Measurements from ENCODE around the gene B3GNT7.
A peak's percentile ranks its signal among the peaks of the same experiment; 100 is the strongest.

Gene B3GNT7

DNA sequence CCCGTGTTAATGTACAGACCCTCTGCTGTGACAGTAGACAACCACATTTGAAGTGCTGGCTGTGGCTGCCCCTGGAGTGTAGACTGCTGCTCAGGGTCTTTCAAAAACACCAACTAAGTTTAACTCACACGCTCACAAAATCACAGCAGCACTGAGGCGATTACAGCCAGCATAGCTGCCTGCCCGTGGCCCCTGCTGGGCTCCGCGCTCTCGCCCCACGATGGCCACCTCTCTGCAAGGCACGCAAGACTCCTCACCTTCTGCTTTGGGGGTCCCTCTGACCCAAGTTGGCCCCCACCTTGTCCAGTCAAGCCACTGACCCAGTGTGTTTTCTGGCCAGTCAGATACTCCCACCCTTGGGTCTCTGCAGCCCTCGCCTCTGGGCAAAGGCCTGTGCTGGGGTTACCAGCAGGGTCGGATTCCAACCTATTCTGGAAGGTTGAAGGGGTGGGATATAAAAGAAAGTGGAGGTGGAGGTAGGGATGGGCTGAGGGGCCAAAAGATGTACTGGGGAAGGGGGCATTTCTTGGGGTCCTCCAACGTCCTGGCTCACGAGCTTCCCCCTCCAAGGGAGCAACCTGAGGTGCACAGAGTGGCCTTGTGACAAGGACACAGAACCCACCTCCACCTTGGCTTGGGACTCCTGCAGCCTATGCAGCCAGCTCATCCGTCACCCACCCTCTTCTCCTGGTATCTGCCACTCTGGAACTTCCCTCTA lies 2.9 kb upstream of the B3GNT7 start:
- DNase-seq (ENCODE audit: low read depth), result no peak
- no peak overlapping the region for H3K4me3 ChIP-seq (replicated peaks; ENCODE audit: low read depth, low read length)
- no peak for TF ChIP-seq CTCF (IDR thresholded peaks at IDR 0.05; ENCODE audit: low read length, missing control alignments)

DNA sequence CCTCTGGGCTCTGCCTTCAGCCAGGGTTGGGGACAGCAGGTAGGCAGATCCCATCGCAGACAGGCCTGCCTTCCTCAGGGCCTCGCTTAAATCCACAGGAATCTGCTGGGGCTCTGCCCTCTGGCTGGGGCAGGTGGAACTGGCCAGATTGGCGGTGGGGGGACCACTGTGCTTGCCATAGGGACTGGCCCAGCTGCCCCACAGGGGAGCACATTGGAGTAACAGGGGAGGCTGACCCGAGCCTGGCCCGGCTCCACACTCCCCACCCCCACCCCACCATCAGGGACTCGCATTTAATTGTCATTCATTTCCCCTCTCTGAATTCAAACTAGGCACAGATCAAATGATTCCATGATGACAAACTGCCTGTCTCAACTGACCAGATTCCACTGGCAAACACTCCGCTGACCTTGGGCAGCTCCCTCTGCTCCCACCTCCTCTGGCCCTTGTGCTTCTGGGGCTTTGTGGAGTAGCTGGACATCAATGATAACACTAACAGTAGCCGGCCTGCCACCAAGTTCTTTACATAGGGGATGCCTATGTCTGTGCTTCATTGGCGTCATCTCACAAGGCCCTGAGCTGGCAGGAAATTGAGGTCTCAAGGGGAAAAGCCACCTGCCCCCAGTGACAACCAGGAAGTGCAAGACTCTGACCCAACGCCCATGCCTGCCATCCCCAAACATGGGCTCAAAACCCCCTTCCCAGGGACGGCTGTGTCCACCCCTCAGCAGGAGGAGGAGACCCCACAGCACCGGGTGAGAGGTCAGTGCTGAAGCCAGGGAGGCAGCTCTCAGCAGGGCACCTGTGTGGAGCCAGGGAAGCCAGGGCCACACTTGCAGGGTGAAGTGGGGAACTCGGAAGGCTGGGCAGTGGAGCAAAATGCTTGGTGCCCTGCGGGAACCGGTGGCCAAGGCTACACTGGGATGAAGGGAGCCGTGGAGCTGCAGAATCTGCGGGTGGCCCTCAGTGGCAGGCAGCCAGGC lies 2.1 kb upstream of the B3GNT7 start:
- peak; percentile 13 for TF ChIP-seq CTCF (IDR thresholded peaks at IDR 0.05; ENCODE audit: low read length, missing control alignments)
- no peak overlapping the region for H3K4me3 ChIP-seq (replicated peaks; ENCODE audit: low read depth, low read length)
- no peak for DNase-seq (ENCODE audit: low read depth)

DNA sequence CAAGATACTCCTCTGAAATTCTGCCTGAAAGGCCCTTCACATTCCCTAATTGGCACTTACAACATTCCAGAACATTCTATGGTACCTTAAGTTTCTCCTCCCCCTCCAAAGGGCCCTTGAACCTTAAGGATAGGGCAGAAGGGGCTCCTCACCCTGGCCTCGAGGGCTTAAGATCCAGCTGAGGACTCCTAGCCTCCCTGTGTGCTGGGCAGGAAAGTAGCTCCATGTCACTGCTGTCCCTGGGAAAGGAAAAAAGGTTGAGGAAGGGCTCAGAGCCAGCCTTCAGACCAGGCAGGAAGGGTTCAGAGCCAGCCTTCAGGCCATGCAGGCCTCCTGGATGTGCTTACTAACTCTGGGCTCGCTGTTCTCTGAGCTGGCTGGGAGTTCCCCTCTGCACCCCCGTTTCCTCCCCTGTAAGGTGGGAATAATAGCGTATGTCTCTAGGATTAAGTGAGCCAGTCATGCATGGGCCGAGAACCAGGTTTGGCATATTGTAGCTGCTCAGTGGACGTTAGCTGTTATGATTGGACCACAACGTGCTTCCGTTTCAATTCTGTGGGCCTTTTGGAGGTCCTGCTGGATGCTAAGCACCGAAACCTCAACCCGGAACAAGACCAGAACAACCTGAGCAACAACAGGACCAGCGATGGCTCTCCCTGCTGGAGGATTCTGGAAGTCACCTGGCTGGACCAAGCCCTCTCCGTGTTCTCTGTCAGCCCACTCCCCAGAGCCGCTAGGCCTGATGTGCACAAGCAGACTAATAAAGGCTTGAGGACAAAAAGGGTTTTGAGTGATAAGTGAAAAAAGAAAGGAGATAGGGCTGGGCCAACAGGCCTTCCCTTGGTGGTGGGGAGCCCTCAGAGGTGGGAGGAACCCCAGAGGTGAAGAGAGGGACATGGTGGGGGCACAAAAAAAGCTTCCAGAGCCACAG lies 1.0 kb upstream of the B3GNT7 start:
- peak; percentile 8 for TF ChIP-seq CTCF (IDR thresholded peaks at IDR 0.05; ENCODE audit: low read length, missing control alignments)
- no peak overlapping the region for H3K4me3 ChIP-seq (replicated peaks; ENCODE audit: low read depth, low read length)
- DNase-seq (ENCODE audit: low read depth), result no peak

DNA sequence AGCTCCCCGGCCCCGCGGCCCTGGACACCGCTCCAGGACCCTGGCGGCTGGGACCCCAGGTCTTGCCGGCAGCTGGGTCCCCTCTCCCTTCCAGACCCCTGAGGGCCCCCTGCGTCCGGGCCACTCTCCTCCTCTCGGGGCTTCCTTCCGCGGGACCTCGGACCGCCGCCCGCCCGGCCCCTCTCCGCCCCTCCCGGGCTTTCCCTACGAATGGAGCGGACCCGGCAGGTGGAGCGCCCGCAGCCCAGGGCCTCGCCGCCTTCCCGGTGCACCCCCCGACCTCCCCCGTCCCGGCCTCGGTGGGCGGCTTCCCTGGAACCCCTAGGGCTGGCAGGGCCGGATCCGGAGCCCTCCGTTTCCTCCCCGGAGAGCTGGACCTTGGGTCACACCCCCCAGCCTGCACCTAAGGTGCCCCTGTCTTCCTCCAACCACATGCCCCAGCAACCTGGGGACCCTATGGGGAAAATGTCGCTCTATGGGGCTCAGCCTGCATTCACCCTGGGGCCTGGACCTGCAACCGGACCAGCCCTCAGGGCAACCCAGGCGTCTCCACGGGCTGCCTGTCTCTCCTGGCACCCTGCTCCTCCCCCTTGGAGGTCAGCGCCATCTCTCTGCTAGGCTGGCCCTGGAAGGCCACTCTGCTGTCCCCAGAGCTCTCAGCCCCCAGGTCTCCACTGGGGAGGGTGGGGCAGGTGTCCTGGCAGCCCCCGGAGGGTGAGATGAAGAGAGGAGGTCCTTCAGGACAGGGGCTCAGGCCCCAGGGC lies 730 bp downstream of the B3GNT7 start:
- no peak overlapping the region for H3K4me3 ChIP-seq (replicated peaks; ENCODE audit: low read depth, low read length)
- no peak for TF ChIP-seq CTCF (IDR thresholded peaks at IDR 0.05; ENCODE audit: low read length, missing control alignments)
- DNase-seq (ENCODE audit: low read depth), result no peak

GRCh38 chr2:231397011-231397927 lies 1.8 kb downstream of the B3GNT7 start:
- H3K4me3 ChIP-seq (replicated peaks; ENCODE audit: low read depth, low read length), result no peak overlapping the region
- DNase-seq (ENCODE audit: low read depth), result no peak
- no peak for TF ChIP-seq CTCF (IDR thresholded peaks at IDR 0.05; ENCODE audit: low read length, missing control alignments)
